ENCODE results near the gene HIPK4. TPM values are rescaled to one million over a fixed set of nuclear protein-coding genes. Genes with fewer than 3 reads are reported as not detected.

The HIPK4 gene
- total and polyA plus RNA-seq, 9 of the 15 experiments (the other 6 are each of a cell fraction or from before 2014, with no cell fraction given), result 0.06 to 0.09 TPM; not detected in 7

- TF ChIP-seq ZMIZ1 (IDR thresholded peaks at IDR 0.05; ENCODE audit: low read depth in 2 of 2, low read length in 2 of 2) (no peak), ZNF764 (CRISPR knock-in tag; IDR thresholded peaks at IDR 0.05; ENCODE audit: low read depth) (no peak), HDAC1 (IDR thresholded peaks at IDR 0.05) (peak in 1 of 2 experiments; percentile 82; a peak in 2 of 4 replicates), GABPA (tag; conservative IDR thresholded peaks at IDR 0.05; ENCODE audit: low read depth) (peak; percentile 61), ZNF830 (CRISPR knock-in tag; IDR thresholded peaks at IDR 0.05) (0 out of 2 replicates have a peak, but pooled peaks have one; percentile 66), MAFK (IDR thresholded peaks at IDR 0.05; ENCODE audit: low read length) (no peak), U2AF2 (optimal IDR thresholded peaks at IDR 0.05; ENCODE audit: low read depth, low read length) (no peak), GTF2A2 (tag; IDR thresholded peaks at IDR 0.05) (no peak), IRF2 (CRISPR knock-in tag; IDR thresholded peaks at IDR 0.05) (no peak), ZNF239 (CRISPR knock-in tag; IDR thresholded peaks at IDR 0.05) (no peak), ZBTB8A (IDR thresholded peaks at IDR 0.05; ENCODE audit: partially characterized antibody) (no peak), DACH1 (IDR thresholded peaks at IDR 0.05; ENCODE audit: partially characterized antibody) (peak; percentile 45), FOS (IDR thresholded peaks at IDR 0.05; ENCODE audit: extremely low read depth, insufficient read length) (no peak), ARNT (IDR thresholded peaks at IDR 0.05) (no peak), ZFP91 (CRISPR knock-in tag; IDR thresholded peaks at IDR 0.05) (no peak), ZNF778 (CRISPR knock-in tag; IDR thresholded peaks at IDR 0.05) (no peak), GABPB1 (CRISPR knock-in tag; IDR thresholded peaks at IDR 0.05) (peak; percentile 77), PATZ1 (CRISPR knock-in tag; IDR thresholded peaks at IDR 0.05; ENCODE audit: borderline replicate concordance) (no peak), ELF2 (CRISPR knock-in tag; IDR thresholded peaks at IDR 0.05) (peak; percentile 4; the same call in 1 of the 2 replicates), ILF3 (IDR thresholded peaks at IDR 0.05; ENCODE audit: borderline replicate concordance) (no peak), ZSCAN29 (IDR thresholded peaks at IDR 0.05) (no peak), SP2 (IDR thresholded peaks at IDR 0.05; ENCODE audit: extremely low read depth, low read depth, low read length, poor library complexity, severe bottlenecking) (no peak)
Measured at GRCh38 chr19:40420766-40421765, 31.1 kb upstream of the HIPK4 start (continued).

Data from K562 (cell line).